SJCRH30 (cell line): ENCODE measurements around the gene RERG. TPM values are rescaled to one million over a fixed set of nuclear protein-coding genes. Genes with fewer than 3 reads are reported as not detected.
"Not testable (repeated sequence)": the region's sequence is repeated elsewhere in the genome, so short reads cannot be mapped to it uniquely, and the experiment has no call there.

Experiments used
- DNase-seq, 2 experiments: peaks; one replicate each; pipeline ENCODE4 v3.0.0-alpha.2; 2015 to 2020
- H3K27ac ChIP-seq: fragments of 250-450 bp; sonication (Bioruptor Pico); 2 replicates; pipeline ENCODE4 v1.5.1; 2020; ENCODE audit warnings: mild to moderate bottlenecking, moderate library complexity
- H3K27me3 ChIP-seq: fragments of 250-450 bp; sonication (Bioruptor Pico); 2 replicates; pipeline ENCODE4 v1.5.1; 2020; ENCODE audit warnings: mild to moderate bottlenecking, moderate library complexity
- H3K36me3 ChIP-seq: fragments of 250-450 bp; sonication (Bioruptor Pico); 2 replicates; pipeline ENCODE4 v1.5.1; 2020; ENCODE audit warnings: mild to moderate bottlenecking, moderate library complexity
- H3K4me1 ChIP-seq: fragments of 250-450 bp; sonication (Bioruptor Pico); 2 replicates; pipeline ENCODE4 v1.5.1; 2020; ENCODE audit warnings: mild to moderate bottlenecking, moderate library complexity
- H3K4me3 ChIP-seq: fragments of 250-450 bp; sonication (Bioruptor Pico); 2 replicates; pipeline ENCODE4 v1.5.1; 2020; ENCODE audit warnings: mild to moderate bottlenecking, moderate library complexity
- H3K9me3 ChIP-seq: fragments of 250-450 bp; sonication (Bioruptor Pico); replicated peaks from 2 replicates; pipeline ENCODE4 v1.5.1; 2020; ENCODE audit warnings: mild to moderate bottlenecking, moderate library complexity
- total RNA-seq: library from RNA; depleted of rRNA; stranded (reverse); fragments of >200 nt; shearing (Covaris generic); gene quantifications from 2 replicates; pipeline ENCODE4 v1.2.3, GENCODE V29; 2014; rRNA removed

RERG gene
- total RNA-seq, 1 experiment from 2014 or later, result not detected

GRCh38 chr12:15114501-15114900 lies 106.7 kb downstream of the RERG start:
- Histone ChIP-seq H3K4me1 (no peaks in the 10 kb centered on the region), H3K27me3 (no peaks in the 10 kb centered on the region), H3K36me3 (no peaks in the 10 kb centered on the region), H3K4me3 (no peak overlapping the region), H3K9me3 (no peaks in the 10 kb centered on the region), H3K27ac (no peak overlapping the region)
- no peak for DNase-seq

GRCh38 chr12:15092826-15093225 lies 128.4 kb downstream of the RERG start:
- Histone ChIP-seq H3K27me3 (no peaks in the 10 kb centered on the region), H3K4me1 (no peaks in the 10 kb centered on the region), H3K36me3 (no peaks in the 10 kb centered on the region), H3K4me3 (no peak overlapping the region), H3K27ac (no peak overlapping the region), H3K9me3 (no peaks in the 10 kb centered on the region)
- DNase-seq, result no peak

GRCh38 chr12:15090441-15090840 lies 130.8 kb downstream of the RERG start:
- Histone ChIP-seq H3K4me1 (no peaks in the 10 kb centered on the region), H3K27ac (no peak overlapping the region), H3K27me3 (no peaks in the 10 kb centered on the region), H3K9me3 (no peaks in the 10 kb centered on the region), H3K4me3 (no peak overlapping the region), H3K36me3 (no peaks in the 10 kb centered on the region)
- no peak for DNase-seq

GRCh38 chr12:15088105-15088504 lies 133.1 kb downstream of the RERG start:
- Histone ChIP-seq H3K27ac (no peak overlapping the region), H3K4me3 (no peak overlapping the region), H3K36me3 (no peaks in the 10 kb centered on the region), H3K4me1 (no peaks in the 10 kb centered on the region), H3K27me3 (no peaks in the 10 kb centered on the region), H3K9me3 (no peaks in the 10 kb centered on the region)
- no peak for DNase-seq

GRCh38 chr12:15077751-15078150 lies 143.5 kb downstream of the RERG start:
- H3K4me3 ChIP-seq, H3K9me3 ChIP-seq, H3K27ac ChIP-seq: not testable (repeated sequence)

GRCh38 chr12:15074351-15074750 lies 146.9 kb downstream of the RERG start:
- DNase-seq, result no peak
- Histone ChIP-seq H3K4me3 (no peak overlapping the region), H3K36me3 (no peaks in the 10 kb centered on the region), H3K27me3 (no peaks in the 10 kb centered on the region), H3K27ac (no peak overlapping the region), H3K4me1 (no peaks in the 10 kb centered on the region), H3K9me3 (no peaks in the 10 kb centered on the region)

More at GRCh38 chr12:15077751-15078150, 143.5 kb downstream of the RERG start:
- not testable (repeated sequence) for H3K36me3 ChIP-seq, H3K4me1 ChIP-seq, DNase-seq, H3K27me3 ChIP-seq

GRCh38 chr12:15059123-15059522 lies 162.1 kb downstream of the RERG start:
- no peak overlapping the region for H3K27ac ChIP-seq
- no peaks in the 10 kb centered on the region for H3K4me1 ChIP-seq
- DNase-seq, result no peak
- no peaks in the 10 kb centered on the region for H3K27me3 ChIP-seq
- H3K9me3 ChIP-seq, result no peaks in the 10 kb centered on the region
- no peaks in the 10 kb centered on the region for H3K36me3 ChIP-seq
- H3K4me3 ChIP-seq, result no peak overlapping the region

Other genes starting within 250 kb of the RERG start
- not detected in 2 replicates for gene PDE6H, start 248.4 kb downstream of the RERG start, total RNA-seq
- gene PTPRO, start 101.1 kb upstream of the RERG start, total RNA-seq, result 0.15 and 0.22 TPM in 2 replicates